Spleen (tissue), 7 donors: ENCODE data around the gene SRD5A1.
A peak's percentile ranks its signal among the peaks of the same experiment; 100 is the strongest.

Experiments
- POLR2A ChIP-seq, 3 donors: fragments of 450-650 bp; IDR thresholded peaks; one replicate each; pipeline ENCODE4 v1.5.1; 2017; ENCODE audit warnings: antibody characterized with exemption in 3 of 3, mild to moderate bottlenecking in 1 of 3
- POLR2AphosphoS5 ChIP-seq, 3 donors: sonication (generic); formaldehyde crosslinking; IDR thresholded peaks; one replicate each; pipeline ENCODE4 v1.5.1; 2017; ENCODE audit warnings: antibody characterized with exemption in 3 of 3
- TF ChIP-seq, protein P1 (sequence below), 11 experiments: fragments of 200-600 bp in 7 of 11; fragments of 450-650 bp in 4 of 11; sonication (generic) in 4 of 11; IDR thresholded peaks in 8 of 11; conservative IDR thresholded peaks in 3 of 11; 1 replicate in 7 of 11; 2 replicates in 4 of 11; pipeline versions ENCODE4 v1.4.0 to v1.8.0; 2016 to 2021; ENCODE audit warnings: antibody characterized with exemption in 11 of 11, inconsistent platforms in 4 of 11, mild to moderate bottlenecking in 1 of 11
- donor health status: DM: no; HTN: no; CAD: no; lungs with moderate emphysema.
- donor health status: DM: no; HTN: no; CAD: no.
- donor health status: DM: no; HTN: no; CAD: no.

DNA sequence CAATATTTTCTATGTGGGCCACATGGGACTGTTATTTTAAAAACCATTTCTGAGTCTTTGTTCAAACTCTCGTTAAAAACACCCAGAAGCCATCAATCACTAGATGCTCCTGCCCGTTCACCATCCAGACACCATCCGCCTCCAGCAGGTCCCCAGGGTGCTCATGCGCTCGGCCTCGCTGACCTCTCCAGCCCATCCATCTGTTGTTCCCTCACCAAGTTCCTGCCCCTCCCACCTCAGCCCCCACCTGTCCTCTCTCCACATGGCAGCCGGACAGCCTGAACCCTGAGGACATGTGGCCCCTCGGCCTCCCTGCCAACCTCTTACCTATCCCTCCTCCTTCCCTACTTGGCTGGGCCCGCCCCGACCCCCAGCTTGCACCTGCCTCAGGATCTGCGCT, 32.0 kb upstream of the SRD5A1 start:
- TF ChIP-seq, protein P1, sequence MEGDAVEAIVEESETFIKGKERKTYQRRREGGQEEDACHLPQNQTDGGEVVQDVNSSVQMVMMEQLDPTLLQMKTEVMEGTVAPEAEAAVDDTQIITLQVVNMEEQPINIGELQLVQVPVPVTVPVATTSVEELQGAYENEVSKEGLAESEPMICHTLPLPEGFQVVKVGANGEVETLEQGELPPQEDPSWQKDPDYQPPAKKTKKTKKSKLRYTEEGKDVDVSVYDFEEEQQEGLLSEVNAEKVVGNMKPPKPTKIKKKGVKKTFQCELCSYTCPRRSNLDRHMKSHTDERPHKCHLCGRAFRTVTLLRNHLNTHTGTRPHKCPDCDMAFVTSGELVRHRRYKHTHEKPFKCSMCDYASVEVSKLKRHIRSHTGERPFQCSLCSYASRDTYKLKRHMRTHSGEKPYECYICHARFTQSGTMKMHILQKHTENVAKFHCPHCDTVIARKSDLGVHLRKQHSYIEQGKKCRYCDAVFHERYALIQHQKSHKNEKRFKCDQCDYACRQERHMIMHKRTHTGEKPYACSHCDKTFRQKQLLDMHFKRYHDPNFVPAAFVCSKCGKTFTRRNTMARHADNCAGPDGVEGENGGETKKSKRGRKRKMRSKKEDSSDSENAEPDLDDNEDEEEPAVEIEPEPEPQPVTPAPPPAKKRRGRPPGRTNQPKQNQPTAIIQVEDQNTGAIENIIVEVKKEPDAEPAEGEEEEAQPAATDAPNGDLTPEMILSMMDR (IDR thresholded peaks at IDR 0.05 in 8 of 11, conservative IDR thresholded peaks at IDR 0.05 in 3 of 11) = no peak
- TF ChIP-seq POLR2A (IDR thresholded peaks at IDR 0.05) = no peak
- peak in 1 of 3 donors; percentile 32 for TF ChIP-seq POLR2AphosphoS5 (IDR thresholded peaks at IDR 0.05)
